ENCODE measurements around the gene HIGD2A. TPM values are rescaled to one million over a fixed set of nuclear protein-coding genes. Genes with fewer than 3 reads are reported as not detected.

The HIGD2A gene
- total and polyA plus RNA-seq, 4 donors, result 18.4 to 127 (median 67.8) TPM

DNA sequence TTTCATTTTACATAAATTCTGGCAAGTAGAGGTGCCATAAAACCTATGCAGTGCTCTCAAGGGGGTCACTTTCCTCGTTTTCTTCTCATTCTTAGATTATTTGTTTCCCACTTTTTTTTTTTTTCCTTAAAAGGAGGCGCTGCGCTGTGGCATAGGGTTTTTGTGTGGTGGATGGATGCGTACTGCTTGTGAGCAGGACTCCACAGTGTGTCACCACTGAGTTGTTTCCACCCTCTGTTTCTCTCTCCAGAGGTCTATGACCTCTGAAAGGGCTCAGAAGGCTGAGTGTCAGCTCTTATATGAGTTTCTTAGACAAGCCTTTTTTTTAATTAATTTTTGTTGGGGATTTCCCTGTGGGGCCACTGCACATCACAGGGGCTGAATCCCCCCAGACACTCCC is 41.4 kb downstream of the HIGD2A start:
- Histone ChIP-seq H3K4me1 (ENCODE audit: control insufficient read depth in 4 of 4, insufficient read depth in 4 of 4, low read length in 3 of 4) (no peaks in the 10 kb centered on the region), H3K27me3 (ENCODE audit: control insufficient read depth in 4 of 4, insufficient read depth in 4 of 4, low read length in 3 of 4) (no peaks in the 10 kb centered on the region), H3K4me3 (ENCODE audit: low read depth in 1 of 3, low read length in 3 of 3) (no peak overlapping the region), H3K9me3 (ENCODE audit: control insufficient read depth in 4 of 4, low read length in 3 of 4) (no peaks in the 10 kb centered on the region), H3K9ac (ENCODE audit: low read depth in 1 of 2, low read length in 2 of 2) (no peak overlapping the region), H3K27ac (ENCODE audit: low read depth in 1 of 2, low read length in 2 of 2) (no peak overlapping the region), H3K36me3 (ENCODE audit: control insufficient read depth in 4 of 4, insufficient read depth in 3 of 4, low read depth in 1 of 4, low read length in 3 of 4) (no peaks in the 10 kb centered on the region)
- TF ChIP-seq NR2F2 (IDR thresholded peaks at IDR 0.05), result no peak
- peak; percentile 31 to 58 for TF ChIP-seq RAD21 (IDR thresholded peaks at IDR 0.05)
- peak in 1 of 2 donors; percentile 41 for TF ChIP-seq RXRA (IDR thresholded peaks at IDR 0.05)
- WGBS, result 47% methylated on average over 4 of the region's 4 CpGs
- no peak for DNase-seq (ENCODE audit: low spot score)

- Histone ChIP-seq H3K9me3 (ENCODE audit: control insufficient read depth in 4 of 4, low read length in 3 of 4) (no peaks in the 10 kb centered on the region), H3K4me1 (ENCODE audit: control insufficient read depth in 4 of 4, insufficient read depth in 4 of 4, low read length in 3 of 4) (peaks cover 0 to 3% (median 0%) of the 10 kb centered on the region in 4 donors), H3K27me3 (ENCODE audit: control insufficient read depth in 4 of 4, insufficient read depth in 4 of 4, low read length in 3 of 4) (no peaks in the 10 kb centered on the region), H3K4me3 (ENCODE audit: low read depth in 1 of 3, low read length in 3 of 3) (no peak overlapping the region), H3K27ac (ENCODE audit: low read depth in 1 of 2, low read length in 2 of 2) (no peak overlapping the region), H3K36me3 (ENCODE audit: control insufficient read depth in 4 of 4, insufficient read depth in 3 of 4, low read depth in 1 of 4, low read length in 3 of 4) (no peaks in the 10 kb centered on the region), H3K9ac (ENCODE audit: low read depth in 1 of 2, low read length in 2 of 2) (no peak overlapping the region)
- WGBS, result 95% methylated on average over 4 of the region's 5 CpGs
- no peak for DNase-seq (ENCODE audit: low spot score)
- TF ChIP-seq NR2F2 (IDR thresholded peaks at IDR 0.05), result no peak
- TF ChIP-seq FOXA2 (IDR thresholded peaks at IDR 0.05), result no peak
- TF ChIP-seq, protein P1, sequence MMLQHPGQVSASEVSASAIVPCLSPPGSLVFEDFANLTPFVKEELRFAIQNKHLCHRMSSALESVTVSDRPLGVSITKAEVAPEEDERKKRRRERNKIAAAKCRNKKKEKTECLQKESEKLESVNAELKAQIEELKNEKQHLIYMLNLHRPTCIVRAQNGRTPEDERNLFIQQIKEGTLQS (IDR thresholded peaks at IDR 0.05), result no peak
- TF ChIP-seq RXRA (IDR thresholded peaks at IDR 0.05), result no peak
- TF ChIP-seq JUND (IDR thresholded peaks at IDR 0.05), result no peak
- no peak for TF ChIP-seq SP1 (IDR thresholded peaks at IDR 0.05)
- TF ChIP-seq, protein P2, sequence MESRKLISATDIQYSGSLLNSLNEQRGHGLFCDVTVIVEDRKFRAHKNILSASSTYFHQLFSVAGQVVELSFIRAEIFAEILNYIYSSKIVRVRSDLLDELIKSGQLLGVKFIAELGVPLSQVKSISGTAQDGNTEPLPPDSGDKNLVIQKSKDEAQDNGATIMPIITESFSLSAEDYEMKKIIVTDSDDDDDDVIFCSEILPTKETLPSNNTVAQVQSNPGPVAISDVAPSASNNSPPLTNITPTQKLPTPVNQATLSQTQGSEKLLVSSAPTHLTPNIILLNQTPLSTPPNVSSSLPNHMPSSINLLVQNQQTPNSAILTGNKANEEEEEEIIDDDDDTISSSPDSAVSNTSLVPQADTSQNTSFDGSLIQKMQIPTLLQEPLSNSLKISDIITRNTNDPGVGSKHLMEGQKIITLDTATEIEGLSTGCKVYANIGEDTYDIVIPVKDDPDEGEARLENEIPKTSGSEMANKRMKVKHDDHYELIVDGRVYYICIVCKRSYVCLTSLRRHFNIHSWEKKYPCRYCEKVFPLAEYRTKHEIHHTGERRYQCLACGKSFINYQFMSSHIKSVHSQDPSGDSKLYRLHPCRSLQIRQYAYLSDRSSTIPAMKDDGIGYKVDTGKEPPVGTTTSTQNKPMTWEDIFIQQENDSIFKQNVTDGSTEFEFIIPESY (IDR thresholded peaks at IDR 0.05), result no peak
- TF ChIP-seq HNF4G (IDR thresholded peaks at IDR 0.05), result no peak
- TF ChIP-seq YY1 (IDR thresholded peaks at IDR 0.05), result no peak
- TF ChIP-seq, protein P3, sequence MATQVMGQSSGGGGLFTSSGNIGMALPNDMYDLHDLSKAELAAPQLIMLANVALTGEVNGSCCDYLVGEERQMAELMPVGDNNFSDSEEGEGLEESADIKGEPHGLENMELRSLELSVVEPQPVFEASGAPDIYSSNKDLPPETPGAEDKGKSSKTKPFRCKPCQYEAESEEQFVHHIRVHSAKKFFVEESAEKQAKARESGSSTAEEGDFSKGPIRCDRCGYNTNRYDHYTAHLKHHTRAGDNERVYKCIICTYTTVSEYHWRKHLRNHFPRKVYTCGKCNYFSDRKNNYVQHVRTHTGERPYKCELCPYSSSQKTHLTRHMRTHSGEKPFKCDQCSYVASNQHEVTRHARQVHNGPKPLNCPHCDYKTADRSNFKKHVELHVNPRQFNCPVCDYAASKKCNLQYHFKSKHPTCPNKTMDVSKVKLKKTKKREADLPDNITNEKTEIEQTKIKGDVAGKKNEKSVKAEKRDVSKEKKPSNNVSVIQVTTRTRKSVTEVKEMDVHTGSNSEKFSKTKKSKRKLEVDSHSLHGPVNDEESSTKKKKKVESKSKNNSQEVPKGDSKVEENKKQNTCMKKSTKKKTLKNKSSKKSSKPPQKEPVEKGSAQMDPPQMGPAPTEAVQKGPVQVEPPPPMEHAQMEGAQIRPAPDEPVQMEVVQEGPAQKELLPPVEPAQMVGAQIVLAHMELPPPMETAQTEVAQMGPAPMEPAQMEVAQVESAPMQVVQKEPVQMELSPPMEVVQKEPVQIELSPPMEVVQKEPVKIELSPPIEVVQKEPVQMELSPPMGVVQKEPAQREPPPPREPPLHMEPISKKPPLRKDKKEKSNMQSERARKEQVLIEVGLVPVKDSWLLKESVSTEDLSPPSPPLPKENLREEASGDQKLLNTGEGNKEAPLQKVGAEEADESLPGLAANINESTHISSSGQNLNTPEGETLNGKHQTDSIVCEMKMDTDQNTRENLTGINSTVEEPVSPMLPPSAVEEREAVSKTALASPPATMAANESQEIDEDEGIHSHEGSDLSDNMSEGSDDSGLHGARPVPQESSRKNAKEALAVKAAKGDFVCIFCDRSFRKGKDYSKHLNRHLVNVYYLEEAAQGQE (IDR thresholded peaks at IDR 0.05), result no peak
- TF ChIP-seq FOXA1 (IDR thresholded peaks at IDR 0.05), result no peak
- TF ChIP-seq EGR1 (IDR thresholded peaks at IDR 0.05; ENCODE audit: low read depth in 2 of 2), result no peak
- TF ChIP-seq HNF4A (conservative IDR thresholded peaks at IDR 0.05), result no peak
- TF ChIP-seq RAD21 (IDR thresholded peaks at IDR 0.05), result no peak
- TF ChIP-seq, protein P4, sequence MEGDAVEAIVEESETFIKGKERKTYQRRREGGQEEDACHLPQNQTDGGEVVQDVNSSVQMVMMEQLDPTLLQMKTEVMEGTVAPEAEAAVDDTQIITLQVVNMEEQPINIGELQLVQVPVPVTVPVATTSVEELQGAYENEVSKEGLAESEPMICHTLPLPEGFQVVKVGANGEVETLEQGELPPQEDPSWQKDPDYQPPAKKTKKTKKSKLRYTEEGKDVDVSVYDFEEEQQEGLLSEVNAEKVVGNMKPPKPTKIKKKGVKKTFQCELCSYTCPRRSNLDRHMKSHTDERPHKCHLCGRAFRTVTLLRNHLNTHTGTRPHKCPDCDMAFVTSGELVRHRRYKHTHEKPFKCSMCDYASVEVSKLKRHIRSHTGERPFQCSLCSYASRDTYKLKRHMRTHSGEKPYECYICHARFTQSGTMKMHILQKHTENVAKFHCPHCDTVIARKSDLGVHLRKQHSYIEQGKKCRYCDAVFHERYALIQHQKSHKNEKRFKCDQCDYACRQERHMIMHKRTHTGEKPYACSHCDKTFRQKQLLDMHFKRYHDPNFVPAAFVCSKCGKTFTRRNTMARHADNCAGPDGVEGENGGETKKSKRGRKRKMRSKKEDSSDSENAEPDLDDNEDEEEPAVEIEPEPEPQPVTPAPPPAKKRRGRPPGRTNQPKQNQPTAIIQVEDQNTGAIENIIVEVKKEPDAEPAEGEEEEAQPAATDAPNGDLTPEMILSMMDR (IDR thresholded peaks at IDR 0.05; ENCODE audit: low read depth, low read length, missing input control), result no peak
- no peak for TF ChIP-seq MAX (IDR thresholded peaks at IDR 0.05)
- TF ChIP-seq TAF1 (conservative IDR thresholded peaks at IDR 0.05), result no peak
- no peak for TF ChIP-seq GABPA (IDR thresholded peaks at IDR 0.05 in 1 of 2, conservative IDR thresholded peaks at IDR 0.05 in 1 of 2)
Observed at GRCh38 chr5:176432707-176433106, 44.2 kb downstream of the HIGD2A start.

Data from liver (tissue), 9 donors.